MV-4-11 (cell line): ENCODE data around the gene MAP2K7.
"Not testable (repeated sequence)": the region's sequence is repeated elsewhere in the genome, so short reads cannot be mapped to it uniquely, and the experiment has no call there.

Source experiments
- DNase-seq: peaks from one replicate; lab custom pipeline; 2025; lab: John Stamatoyannopoulos, UW

Gene MAP2K7

GRCh38 chr19:7931221-7932061 lies 27.8 kb downstream of the MAP2K7 start:
- DNase-seq, result no peak

- DNase-seq, result no peak
Observed at GRCh38 chr19:7932276-7932929, 28.7 kb downstream of the MAP2K7 start.

GRCh38 chr19:7932930-7933300 lies 29.2 kb downstream of the MAP2K7 start:
- DNase-seq, result no peak

- no peak for DNase-seq
Observed at GRCh38 chr19:7933411-7933810, 29.7 kb downstream of the MAP2K7 start.

GRCh38 chr19:7933828-7934725 lies 30.4 kb downstream of the MAP2K7 start:
- no peak for DNase-seq

- no peak for DNase-seq
Observed at GRCh38 chr19:7934766-7935165, 31.1 kb downstream of the MAP2K7 start.

- no peak for DNase-seq
Observed at GRCh38 chr19:7940841-7941240, 37.2 kb downstream of the MAP2K7 start.

GRCh38 chr19:7941895-7942596 lies 38.4 kb downstream of the MAP2K7 start:
- DNase-seq, result no peak

- DNase-seq, result no peak
Observed at GRCh38 chr19:7942981-7943443, 39.3 kb downstream of the MAP2K7 start.

- peak; percentile 100 for DNase-seq
Observed at GRCh38 chr19:7943444-7944176, 39.9 kb downstream of the MAP2K7 start, which contains the start of gene TIMM44. Gene TIMM44, minus strand, starts transcription at chr19:7943666. Its CDS starts 15 bp downstream, at chr19:7943651.

- DNase-seq, result peak; percentile 98
Observed at GRCh38 chr19:7944177-7944761, 40.6 kb downstream of the MAP2K7 start.

GRCh38 chr19:7947939-7948338 lies 44.3 kb downstream of the MAP2K7 start:
- DNase-seq, result no peak

- no peak for DNase-seq
Observed at GRCh38 chr19:7953060-7953459, 49.4 kb downstream of the MAP2K7 start.

- no peak for DNase-seq
Observed at GRCh38 chr19:7953576-7953975, 49.9 kb downstream of the MAP2K7 start.

GRCh38 chr19:7955696-7956095 lies 52.0 kb downstream of the MAP2K7 start:
- no peak for DNase-seq

- DNase-seq, result no peak
Observed at GRCh38 chr19:7959211-7959610, 55.5 kb downstream of the MAP2K7 start.

GRCh38 chr19:7961082-7961481 lies 57.4 kb downstream of the MAP2K7 start:
- not testable (repeated sequence) for DNase-seq

- DNase-seq, result peak; percentile 23
Observed at GRCh38 chr19:7961920-7962626, 58.4 kb downstream of the MAP2K7 start.

GRCh38 chr19:7962644-7963268 lies 59.1 kb downstream of the MAP2K7 start:
- no peak for DNase-seq
